Daoy (cell line): ENCODE measurements around the gene DNAJC4. TPM values are rescaled to one million over a fixed set of nuclear protein-coding genes. Genes with fewer than 3 reads are reported as not detected.

Experiments
- DNase-seq: peaks from one replicate; pipeline ENCODE4 v3.0.0-alpha.2; 2015; ENCODE audit warnings: low read depth
- total RNA-seq: library from RNA; depleted of rRNA; stranded (reverse); fragments of >200 nt; shearing (Covaris generic); gene quantifications from 2 replicates; pipeline ENCODE4 v1.2.3, GENCODE V29; 2014; rRNA removed

The DNAJC4 gene
- total RNA-seq: 1.7 and 2.7 TPM in 2 replicates

- peak; percentile 93 for DNase-seq
Observed at GRCh38 chr11:64230171-64230984, at the start of gene DNAJC4. Gene DNAJC4, plus strand, starts transcription at chr11:64230548. Its CDS starts 307 bp downstream, at chr11:64230855.

DNA sequence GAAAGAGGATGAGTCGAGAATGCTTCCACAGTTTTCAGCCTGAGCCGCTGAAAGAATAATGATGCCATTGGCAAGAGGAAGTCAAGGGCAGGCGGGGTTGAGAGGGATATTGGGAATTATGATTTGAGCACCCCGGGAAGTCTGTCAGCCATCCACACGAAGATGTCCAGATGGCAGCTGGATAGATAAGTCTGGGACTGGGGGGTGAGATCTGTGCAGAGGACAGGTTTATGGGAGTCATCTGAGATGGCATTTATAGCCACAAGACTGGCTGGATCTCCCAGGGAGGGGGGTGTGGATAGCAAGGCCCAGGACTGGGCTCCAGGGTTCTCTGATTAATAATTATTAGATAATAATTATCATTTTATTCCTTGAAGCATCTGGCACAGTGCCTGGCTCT is 49.5 kb upstream of the DNAJC4 start:
- DNase-seq: no peak

DNA sequence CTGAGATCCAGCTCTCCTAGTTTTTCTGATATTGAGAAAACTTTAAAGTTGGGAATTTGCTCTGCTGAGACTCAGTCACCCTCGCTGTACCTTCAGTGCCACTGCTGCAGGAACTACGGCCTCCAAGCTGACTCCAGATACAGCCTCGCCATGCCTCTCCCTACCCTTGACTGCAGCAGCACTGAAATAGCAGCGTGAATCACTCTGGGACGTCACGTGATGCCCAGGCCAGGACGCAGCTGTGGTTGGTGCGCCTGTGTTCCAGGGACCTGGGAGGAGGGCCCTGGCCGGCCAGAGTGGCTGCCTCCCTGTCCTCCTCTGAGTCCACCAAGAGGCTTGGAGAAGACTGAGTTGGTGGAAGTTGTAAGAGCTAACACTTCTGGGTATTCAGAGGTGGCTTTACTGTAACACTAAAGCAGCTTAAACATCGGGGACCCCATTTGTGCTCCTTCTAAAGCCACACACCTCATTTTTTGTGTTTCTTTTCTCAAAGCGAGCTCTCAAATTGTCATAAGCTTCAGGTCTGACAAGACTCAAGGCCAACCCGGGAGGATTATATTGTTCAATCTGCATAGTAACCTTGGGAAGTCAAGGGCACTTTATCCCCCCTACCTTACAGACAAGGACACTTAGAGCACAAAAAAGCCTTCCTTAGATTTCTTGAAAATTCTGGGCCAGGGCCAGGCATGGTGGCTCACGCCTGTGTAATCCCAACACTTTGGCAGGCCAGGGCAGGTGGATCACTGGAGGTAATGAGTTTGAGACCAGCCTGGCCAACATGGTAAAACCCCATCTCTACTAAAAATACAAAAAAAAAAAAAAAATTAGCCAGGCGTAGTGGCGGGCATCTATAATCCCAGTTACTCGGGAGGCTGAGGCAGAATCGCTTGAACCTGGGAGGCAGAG is 48.6 kb upstream of the DNAJC4 start:
- peak; percentile 93 for DNase-seq

DNA sequence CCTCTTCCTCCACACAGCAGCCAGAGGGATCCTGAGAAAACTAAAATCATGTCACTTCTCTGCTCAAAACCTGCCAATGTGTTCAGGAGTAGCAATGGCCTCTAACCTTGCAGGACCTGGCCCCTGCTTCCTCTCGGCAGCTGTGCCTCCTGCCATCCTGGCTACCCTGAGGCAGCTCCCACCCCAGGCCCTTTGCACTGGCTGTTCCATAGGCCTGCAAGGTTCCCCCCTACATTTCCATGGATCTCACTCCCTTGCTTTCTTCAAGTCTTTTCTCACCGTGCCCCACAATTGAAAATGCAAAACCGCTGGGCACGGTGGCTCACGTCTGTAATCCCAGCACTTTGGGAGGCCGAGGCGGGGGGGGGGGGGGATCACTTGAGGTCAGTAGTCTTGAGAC is 46.5 kb upstream of the DNAJC4 start:
- no peak for DNase-seq

DNA sequence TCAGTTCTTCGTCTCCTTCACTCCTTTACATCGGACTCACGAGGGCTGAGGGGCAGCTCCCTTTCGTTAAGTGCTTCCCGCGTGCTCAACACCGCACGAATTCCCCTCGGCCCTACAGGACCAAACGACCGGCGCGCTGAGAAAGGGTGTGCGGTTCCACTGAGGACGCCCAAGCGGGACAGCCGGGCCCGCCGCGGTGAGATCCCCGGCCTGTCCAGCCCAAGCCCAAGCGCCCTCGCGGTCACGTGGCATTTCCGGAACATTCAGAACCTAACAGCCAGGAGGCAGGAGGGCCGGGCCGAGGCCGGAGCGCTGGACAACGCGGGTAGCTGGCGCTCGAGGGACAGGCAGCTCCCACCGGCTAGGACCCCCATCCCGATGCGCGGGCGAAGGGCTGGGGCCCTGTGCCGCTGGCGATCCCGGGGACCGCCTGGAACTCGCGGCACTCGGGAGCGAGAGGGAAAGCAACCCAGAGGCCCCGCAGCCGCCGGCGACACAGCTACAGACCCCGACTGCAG is 45.1 kb upstream of the DNAJC4 start:
- peak; percentile 81 for DNase-seq

DNA sequence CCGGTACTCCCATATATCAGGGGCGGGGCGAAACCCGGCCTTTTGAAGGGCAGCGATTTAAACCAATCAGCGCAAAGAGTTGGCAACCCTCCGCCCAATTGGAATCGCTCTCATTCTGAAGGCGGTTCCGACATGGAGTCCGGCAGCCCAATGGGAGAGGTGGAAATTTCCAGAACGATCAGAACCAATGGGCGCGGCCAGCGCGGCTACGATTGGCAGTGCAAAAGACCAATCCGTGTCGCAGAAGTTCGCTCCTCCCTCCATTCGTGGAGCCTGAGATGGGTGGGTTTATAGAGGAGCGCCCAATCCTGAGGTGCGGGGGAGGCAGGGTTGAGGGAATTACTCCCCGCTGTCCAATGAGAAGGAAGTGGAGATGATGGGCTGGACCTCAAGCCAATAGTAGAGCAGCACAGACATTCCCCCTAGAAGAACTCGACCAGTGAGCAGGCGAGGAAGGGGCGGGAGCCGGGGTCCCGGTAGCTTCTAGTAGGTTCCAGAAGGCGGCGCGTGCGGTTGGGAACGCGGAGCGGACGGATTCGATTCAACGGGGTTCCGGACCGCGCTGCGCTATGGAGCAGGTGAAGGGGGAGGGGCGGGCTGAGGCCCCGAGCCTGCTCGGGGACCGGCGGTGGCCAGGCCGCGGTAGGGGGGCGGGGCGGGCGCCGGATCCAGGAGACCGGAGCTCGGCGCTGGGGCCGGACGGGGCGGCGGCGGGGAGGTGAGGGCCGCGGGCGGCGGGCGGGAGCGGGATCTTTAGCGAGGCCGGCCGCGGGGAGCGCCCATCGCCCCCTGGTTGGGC is 44.5 kb upstream of the DNAJC4 start, which contains the start of gene STIP1:
STIP1 (plus strand) TSS at position 479 of the 799 bp plus-strand sequence; CDS start at position 570, 91 bp downstream.
- peak; percentile 99 for DNase-seq

- DNase-seq: no peak
Observed at GRCh38 chr11:64186492-64187165, 43.7 kb upstream of the DNAJC4 start.

GRCh38 chr11:64192434-64192833 is 37.9 kb upstream of the DNAJC4 start:
- no peak for DNase-seq

DNA sequence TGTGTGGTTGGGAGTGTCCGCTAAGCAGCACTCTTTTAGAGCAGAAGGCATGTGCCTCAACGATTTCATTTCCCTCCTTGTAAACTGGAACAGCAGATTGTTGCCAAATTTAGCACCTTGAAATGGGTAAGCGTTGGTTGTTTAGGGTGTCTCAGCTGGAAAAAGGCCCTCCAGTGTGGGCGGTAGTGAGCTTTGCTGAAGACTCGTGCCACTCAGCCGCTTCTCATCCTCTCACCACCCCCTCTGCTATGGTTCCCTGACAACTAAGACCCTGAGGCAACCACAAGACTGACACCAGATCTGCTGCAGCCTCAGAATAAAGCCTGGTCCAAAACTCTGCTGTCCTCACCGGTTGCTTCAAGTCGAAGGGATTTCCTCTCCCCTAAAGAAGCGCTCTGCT is 33.7 kb upstream of the DNAJC4 start:
- no peak for DNase-seq

GRCh38 chr11:64198511-64198910 is 31.8 kb upstream of the DNAJC4 start:
- DNase-seq: no peak

DNA sequence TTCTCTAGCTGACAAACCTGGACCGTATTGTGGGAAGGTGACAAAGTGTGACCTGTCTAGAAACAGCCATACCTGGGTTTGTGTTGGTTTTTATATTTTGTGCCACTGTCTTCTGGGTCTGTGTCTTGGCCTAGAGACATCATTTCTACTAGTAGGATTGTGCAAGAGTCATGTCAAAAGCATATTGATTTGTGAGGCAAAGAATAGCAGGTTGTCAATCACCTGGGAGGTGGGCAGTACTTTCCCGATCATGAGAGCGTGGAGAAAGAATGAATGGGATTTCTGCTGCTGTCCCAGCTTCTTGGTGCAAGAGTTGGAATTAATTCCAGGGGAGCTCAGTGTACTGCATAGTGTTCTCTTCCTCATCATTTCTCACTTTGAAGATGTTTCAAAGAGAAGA is 28.8 kb upstream of the DNAJC4 start:
- DNase-seq: no peak

- DNase-seq: no peak
Observed at GRCh38 chr11:64202992-64203391, 27.4 kb upstream of the DNAJC4 start.

DNA sequence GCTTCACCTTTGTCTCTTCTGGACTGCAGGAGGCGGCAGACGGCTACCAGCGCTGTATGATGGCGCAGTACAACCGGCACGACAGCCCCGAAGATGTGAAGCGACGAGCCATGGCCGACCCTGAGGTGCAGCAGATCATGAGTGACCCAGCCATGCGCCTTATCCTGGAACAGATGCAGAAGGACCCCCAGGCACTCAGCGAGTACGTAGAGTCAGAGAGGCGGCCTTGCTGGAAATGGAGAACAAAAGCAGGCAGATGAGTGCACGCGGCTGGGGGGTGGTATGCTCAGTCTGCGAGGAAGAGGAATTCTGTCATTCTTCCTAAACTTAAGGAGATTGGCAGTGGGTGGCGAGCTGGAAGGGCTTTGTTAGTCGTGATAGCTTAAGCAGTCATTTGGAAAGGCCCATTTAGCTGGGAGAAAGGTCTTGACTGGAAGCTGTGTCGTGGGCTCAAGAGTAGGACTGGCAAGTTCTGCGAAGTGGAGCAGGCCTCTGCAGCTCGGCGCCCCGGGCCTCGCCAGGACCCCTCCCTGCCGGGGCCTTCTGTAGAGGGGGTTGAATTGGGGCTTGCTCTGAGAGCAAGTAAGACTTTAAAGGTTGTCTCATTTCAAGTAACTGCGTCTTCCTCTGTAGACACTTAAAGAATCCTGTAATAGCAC is 26.8 kb upstream of the DNAJC4 start:
- DNase-seq: no peak

DNA sequence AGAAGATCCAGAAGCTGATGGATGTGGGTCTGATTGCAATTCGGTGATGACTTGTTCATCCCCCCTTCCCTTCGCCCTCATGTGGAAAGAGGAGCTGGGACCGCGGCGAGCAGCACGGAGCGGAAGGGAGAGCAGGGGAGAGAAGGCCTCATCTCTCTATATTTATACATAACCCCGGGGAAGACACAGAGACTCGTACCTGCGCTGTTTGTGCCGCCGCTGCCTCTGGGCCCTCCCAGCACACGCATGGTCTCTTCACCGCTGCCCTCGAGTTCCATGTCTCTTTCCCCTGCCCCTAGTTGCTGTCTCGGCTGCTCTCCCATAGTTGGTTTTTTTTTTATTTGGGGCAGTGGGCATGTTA is 26.3 kb upstream of the DNAJC4 start:
- DNase-seq: no peak

GRCh38 chr11:64204464-64204989 is 25.8 kb upstream of the DNAJC4 start:
- DNase-seq: peak; percentile 95

DNA sequence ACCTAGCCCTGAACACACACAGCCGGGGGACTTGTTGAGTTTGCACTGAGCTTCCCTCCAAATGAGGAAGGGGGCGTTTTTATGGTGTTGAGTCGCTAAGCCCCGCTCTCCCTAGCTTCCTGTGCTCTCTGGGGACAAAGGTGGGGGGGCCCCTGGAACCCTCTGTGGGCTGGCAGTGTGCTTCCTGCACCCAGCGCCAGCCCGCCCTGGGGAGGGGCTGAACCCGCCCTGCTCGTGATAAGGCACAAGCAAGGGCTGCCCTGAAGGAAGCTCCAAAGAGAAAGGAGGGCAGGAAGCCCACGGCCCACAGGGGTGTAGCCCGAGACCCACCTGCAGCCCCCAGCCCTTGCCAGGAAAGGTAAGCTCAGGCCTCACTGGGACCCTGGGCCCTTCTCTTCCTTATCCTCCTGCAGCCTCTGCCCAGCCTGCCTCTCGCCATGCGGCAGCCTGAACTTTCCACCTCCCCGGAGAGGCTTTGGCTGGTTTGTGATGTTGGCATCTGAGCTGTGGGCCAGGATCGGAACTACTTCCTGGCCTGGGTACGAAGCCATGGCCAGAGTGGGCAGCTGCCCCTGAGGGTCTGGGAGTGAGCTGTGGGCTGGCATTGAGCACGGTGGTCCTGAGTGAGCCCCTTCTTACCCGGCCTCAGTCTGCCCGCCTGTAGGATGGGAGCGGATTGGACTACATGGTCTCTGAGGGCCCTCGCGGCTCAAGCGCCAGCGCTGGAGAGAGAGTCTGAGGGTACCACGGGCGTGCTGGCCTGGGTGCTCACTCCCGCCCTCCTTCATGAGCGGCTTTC is 23.7 kb upstream of the DNAJC4 start, which contains the start of gene FERMT3:
FERMT3 (plus strand) TSS at position 265 of the 799 bp plus-strand sequence. CDS start 644 bp downstream, outside the sequence.
- no peak for DNase-seq

DNA sequence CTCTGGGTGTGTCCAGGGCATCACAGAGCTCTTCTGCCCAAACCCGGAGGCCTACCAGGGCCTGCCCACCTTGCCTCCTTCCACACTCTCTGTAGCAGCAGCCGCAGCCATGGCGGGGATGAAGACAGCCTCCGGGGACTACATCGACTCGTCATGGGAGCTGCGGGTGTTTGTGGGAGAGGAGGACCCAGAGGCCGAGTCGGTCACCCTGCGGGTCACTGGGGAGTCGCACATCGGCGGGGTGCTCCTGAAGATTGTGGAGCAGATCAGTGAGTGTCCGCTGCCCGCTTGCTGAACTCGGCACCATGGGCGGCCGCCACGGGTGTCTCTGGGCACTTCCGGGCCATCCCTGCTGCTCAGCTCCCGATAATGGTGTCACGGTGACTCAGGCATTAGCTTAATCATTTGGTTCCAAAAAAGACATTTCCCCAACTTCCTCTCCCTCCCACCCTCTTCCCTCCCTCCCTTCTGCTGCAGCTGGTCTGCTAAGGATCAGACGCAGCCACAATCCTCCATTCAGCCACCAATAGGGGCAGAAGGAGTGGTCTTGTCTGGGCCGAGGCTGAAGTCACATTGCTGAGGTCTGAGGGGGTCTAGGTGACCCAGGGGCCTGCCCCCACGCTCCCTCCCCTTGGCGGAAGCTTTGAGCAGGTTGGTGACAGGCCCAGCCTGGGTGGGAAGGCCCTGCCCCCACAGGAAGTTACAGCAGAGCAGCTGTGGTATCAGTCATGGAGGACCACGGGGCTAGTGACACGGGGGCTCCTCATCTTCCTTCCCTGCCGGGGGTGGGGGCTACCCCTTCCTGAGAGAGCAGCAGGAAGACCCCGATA is 22.9 kb upstream of the DNAJC4 start:
- DNase-seq: peak; percentile 81

GRCh38 chr11:64208086-64208795 is 22.1 kb upstream of the DNAJC4 start:
- no peak for DNase-seq
